Mammary epithelial cell (primary cell): ENCODE results near the gene PNPLA1.

Experiments
- EZH2 ChIP-seq: IDR thresholded peaks from 2 replicates; pipeline ENCODE4 v1.6.1; 2012; ENCODE audit warnings: low read length, inconsistent platforms, borderline replicate concordance
- TF ChIP-seq, protein P1 (sequence below), 2 donors: IDR thresholded peaks in 1 of 2; conservative IDR thresholded peaks in 1 of 2; 2 replicates each; pipeline ENCODE4 v1.5.1; 2011 to 2012; ENCODE audit warnings: inconsistent platforms in 2 of 2, low read length in 2 of 2, mild to moderate bottlenecking in 2 of 2, control low read depth in 1 of 2, low read depth in 1 of 2; ENCODE audit not compliant: insufficient read depth in 1 of 2; ENCODE audit errors: extremely low read depth in 1 of 2

DNA sequence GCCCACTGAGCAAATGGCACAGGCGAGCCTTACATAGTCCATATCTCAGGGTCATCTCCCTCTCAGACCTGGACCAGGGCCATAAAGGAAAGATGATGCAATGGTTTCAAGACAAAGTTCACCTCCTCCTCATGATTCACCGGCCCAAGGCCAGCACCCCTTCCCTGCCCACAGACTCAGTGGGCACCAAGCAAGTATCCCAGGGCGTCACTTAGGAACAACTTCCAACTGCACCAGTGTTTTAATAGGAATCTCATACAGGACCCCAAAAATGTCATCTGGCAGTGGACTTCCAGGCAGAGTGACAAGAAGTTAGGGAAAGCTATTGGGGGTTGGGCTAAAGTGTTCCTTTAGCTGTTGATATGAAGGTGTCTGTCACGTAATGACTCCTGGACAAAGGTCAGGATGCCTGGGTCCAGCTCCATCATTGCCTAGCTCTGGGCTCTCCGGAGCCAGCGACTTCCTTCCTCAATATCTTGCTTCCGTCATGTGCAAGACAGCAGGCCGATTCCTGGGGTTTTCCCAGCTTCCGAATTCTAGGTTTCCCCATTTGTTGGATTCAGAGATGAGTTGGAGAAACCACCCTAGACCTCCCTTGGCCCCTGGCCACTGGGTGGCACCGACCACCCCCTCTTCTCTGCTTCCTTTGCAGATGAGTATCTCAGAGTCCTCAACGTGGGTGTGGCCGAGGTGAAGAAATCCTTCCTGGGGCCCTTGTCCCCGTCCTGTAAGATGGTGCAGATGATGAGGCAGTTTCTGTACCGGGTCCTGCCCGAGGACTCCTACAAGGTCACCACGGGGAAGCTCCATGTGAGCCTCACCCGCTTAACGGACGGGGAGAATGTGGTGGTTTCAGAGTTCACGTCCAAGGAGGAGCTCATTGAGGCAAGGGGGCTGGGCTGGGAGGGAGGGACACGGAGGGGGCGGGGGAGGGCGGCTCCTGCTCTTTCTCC lies 21.1 kb downstream of the PNPLA1 start:
- TF ChIP-seq, protein P1, sequence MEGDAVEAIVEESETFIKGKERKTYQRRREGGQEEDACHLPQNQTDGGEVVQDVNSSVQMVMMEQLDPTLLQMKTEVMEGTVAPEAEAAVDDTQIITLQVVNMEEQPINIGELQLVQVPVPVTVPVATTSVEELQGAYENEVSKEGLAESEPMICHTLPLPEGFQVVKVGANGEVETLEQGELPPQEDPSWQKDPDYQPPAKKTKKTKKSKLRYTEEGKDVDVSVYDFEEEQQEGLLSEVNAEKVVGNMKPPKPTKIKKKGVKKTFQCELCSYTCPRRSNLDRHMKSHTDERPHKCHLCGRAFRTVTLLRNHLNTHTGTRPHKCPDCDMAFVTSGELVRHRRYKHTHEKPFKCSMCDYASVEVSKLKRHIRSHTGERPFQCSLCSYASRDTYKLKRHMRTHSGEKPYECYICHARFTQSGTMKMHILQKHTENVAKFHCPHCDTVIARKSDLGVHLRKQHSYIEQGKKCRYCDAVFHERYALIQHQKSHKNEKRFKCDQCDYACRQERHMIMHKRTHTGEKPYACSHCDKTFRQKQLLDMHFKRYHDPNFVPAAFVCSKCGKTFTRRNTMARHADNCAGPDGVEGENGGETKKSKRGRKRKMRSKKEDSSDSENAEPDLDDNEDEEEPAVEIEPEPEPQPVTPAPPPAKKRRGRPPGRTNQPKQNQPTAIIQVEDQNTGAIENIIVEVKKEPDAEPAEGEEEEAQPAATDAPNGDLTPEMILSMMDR (conservative IDR thresholded peaks at IDR 0.05 in 1 of 2, IDR thresholded peaks at IDR 0.05 in 1 of 2; ENCODE audit: extremely low read depth in 1 of 2, insufficient read depth in 1 of 2, low read depth in 1 of 2, low read length in 2 of 2), result no peak
- no peak for TF ChIP-seq EZH2
